ENCODE measurements around the gene FPR1.

The FPR1 gene

GRCh38 chr19:51722492-51722891 is 29.2 kb downstream of the FPR1 start:
- Histone ChIP-seq H4K20me1 (ENCODE audit: control insufficient read depth, insufficient read depth, low read depth, low read length) (no peaks in the 10 kb centered on the region), H3K27me3 (ENCODE audit: control insufficient read depth, low read length) (peaks cover 7% of the 10 kb centered on the region; the same call in 1 of the 2 replicates), H3K4me2 (ENCODE audit: low read length) (peak overlapping the region; percentile 40), H3K9me3 (ENCODE audit: control insufficient read depth, insufficient read depth, low read length) (no peaks in the 10 kb centered on the region), H3K9me2 (replicated peaks; ENCODE audit: control insufficient read depth, low read length) (no peaks in the 10 kb centered on the region), H3K79me2 (ENCODE audit: control insufficient read depth, low read length) (no peaks in the 10 kb centered on the region), H3K4me3 (ENCODE audit: low read length) (0 out of 2 replicates have a peak overlapping the region, but pooled peaks have one; percentile 13), H3K4me1 (ENCODE audit: control insufficient read depth, low read length) (peaks cover 15% of the 10 kb centered on the region), H3F3A (ENCODE audit: control insufficient read depth, insufficient read depth) (no peaks in the 10 kb centered on the region), H3K36me3 (ENCODE audit: control insufficient read depth, low read length) (no peaks in the 10 kb centered on the region), H3K27ac (ENCODE audit: low read depth, low read length) (no peak overlapping the region)
- no peak for TF ChIP-seq EZH2phosphoT487 (IDR thresholded peaks at IDR 0.05; ENCODE audit: borderline replicate concordance, low read length)
- TF ChIP-seq, protein P1, sequence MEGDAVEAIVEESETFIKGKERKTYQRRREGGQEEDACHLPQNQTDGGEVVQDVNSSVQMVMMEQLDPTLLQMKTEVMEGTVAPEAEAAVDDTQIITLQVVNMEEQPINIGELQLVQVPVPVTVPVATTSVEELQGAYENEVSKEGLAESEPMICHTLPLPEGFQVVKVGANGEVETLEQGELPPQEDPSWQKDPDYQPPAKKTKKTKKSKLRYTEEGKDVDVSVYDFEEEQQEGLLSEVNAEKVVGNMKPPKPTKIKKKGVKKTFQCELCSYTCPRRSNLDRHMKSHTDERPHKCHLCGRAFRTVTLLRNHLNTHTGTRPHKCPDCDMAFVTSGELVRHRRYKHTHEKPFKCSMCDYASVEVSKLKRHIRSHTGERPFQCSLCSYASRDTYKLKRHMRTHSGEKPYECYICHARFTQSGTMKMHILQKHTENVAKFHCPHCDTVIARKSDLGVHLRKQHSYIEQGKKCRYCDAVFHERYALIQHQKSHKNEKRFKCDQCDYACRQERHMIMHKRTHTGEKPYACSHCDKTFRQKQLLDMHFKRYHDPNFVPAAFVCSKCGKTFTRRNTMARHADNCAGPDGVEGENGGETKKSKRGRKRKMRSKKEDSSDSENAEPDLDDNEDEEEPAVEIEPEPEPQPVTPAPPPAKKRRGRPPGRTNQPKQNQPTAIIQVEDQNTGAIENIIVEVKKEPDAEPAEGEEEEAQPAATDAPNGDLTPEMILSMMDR (IDR thresholded peaks at IDR 0.05; ENCODE audit: low read depth, low read length, poor library complexity, severe bottlenecking), result no peak

DNA sequence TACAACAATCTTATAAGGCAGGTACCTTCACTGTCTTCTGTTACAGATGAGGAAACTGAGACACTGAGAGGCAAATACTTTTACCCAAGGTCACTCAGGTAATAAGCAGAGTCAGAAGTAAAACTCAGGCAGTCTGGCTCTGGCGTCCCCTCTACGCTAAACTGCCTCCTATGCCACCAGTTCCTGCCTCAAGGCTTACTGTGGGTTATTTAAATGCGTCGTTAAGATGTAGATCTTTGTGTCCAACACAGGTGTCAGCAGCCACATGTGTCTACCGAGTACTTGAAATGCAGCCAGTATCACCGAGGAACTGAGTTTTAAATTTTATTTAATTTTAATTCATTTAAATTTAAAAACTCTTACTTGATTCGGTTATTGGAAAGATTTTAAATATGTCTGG is 29.8 kb downstream of the FPR1 start:
- TF ChIP-seq, protein P1 (IDR thresholded peaks at IDR 0.05; ENCODE audit: low read depth, low read length, poor library complexity, severe bottlenecking), result no peak
- TF ChIP-seq EZH2phosphoT487 (IDR thresholded peaks at IDR 0.05; ENCODE audit: borderline replicate concordance, low read length), result no peak
- no peaks in the 10 kb centered on the region for H3F3A ChIP-seq (ENCODE audit: control insufficient read depth, insufficient read depth)
- H3K9me2 ChIP-seq (replicated peaks; ENCODE audit: control insufficient read depth, low read length), result no peaks in the 10 kb centered on the region

GRCh38 chr19:51719251-51719988 is 32.3 kb downstream of the FPR1 start:
- H3K4me3 ChIP-seq (ENCODE audit: low read length), result no peak overlapping the region
- no peak overlapping the region for H3K27ac ChIP-seq (ENCODE audit: low read depth, low read length)
- no peaks in the 10 kb centered on the region for H4K20me1 ChIP-seq (ENCODE audit: control insufficient read depth, insufficient read depth, low read depth, low read length)
- no peak overlapping the region for H3K4me2 ChIP-seq (ENCODE audit: low read length)
- no peaks in the 10 kb centered on the region for H3K9me2 ChIP-seq (replicated peaks; ENCODE audit: control insufficient read depth, low read length)
- H3F3A ChIP-seq (ENCODE audit: control insufficient read depth, insufficient read depth), result no peaks in the 10 kb centered on the region
- TF ChIP-seq, protein P1 (IDR thresholded peaks at IDR 0.05; ENCODE audit: low read depth, low read length, poor library complexity, severe bottlenecking), result no peak
- TF ChIP-seq EZH2phosphoT487 (IDR thresholded peaks at IDR 0.05; ENCODE audit: borderline replicate concordance, low read length), result no peak
- peaks cover 5% of the 10 kb centered on the region; the same call in 1 of the 2 replicates for H3K27me3 ChIP-seq (ENCODE audit: control insufficient read depth, low read length)
- H3K36me3 ChIP-seq (ENCODE audit: control insufficient read depth, low read length), result no peaks in the 10 kb centered on the region
- no peaks in the 10 kb centered on the region for H3K79me2 ChIP-seq (ENCODE audit: control insufficient read depth, low read length)
- peaks cover 15% of the 10 kb centered on the region for H3K4me1 ChIP-seq (ENCODE audit: control insufficient read depth, low read length)
- no peaks in the 10 kb centered on the region for H3K9me3 ChIP-seq (ENCODE audit: control insufficient read depth, insufficient read depth, low read length)

More for the DNA sequence above, 29.8 kb downstream of the FPR1 start:
- H3K27me3 ChIP-seq (ENCODE audit: control insufficient read depth, low read length), result peaks cover 7% of the 10 kb centered on the region; the same call in 1 of the 2 replicates
- no peak overlapping the region; the same call in 1 of the 2 replicates for H3K4me2 ChIP-seq (ENCODE audit: low read length)
- no peaks in the 10 kb centered on the region for H3K9me3 ChIP-seq (ENCODE audit: control insufficient read depth, insufficient read depth, low read length)
- H3K79me2 ChIP-seq (ENCODE audit: control insufficient read depth, low read length), result no peaks in the 10 kb centered on the region
- peaks cover 15% of the 10 kb centered on the region for H3K4me1 ChIP-seq (ENCODE audit: control insufficient read depth, low read length)
- H3K4me3 ChIP-seq (ENCODE audit: low read length), result no peak overlapping the region
- H4K20me1 ChIP-seq (ENCODE audit: control insufficient read depth, insufficient read depth, low read depth, low read length), result no peaks in the 10 kb centered on the region
- H3K27ac ChIP-seq (ENCODE audit: low read depth, low read length), result no peak overlapping the region
- no peaks in the 10 kb centered on the region for H3K36me3 ChIP-seq (ENCODE audit: control insufficient read depth, low read length)

Data from DOHH2 (cell line).